ENCODE results near the gene TNFRSF12A. TPM values are rescaled to one million over a fixed set of nuclear protein-coding genes. Genes with fewer than 3 reads are reported as not detected.

The TNFRSF12A gene
- total and polyA plus RNA-seq, 2 of the 13 experiments (the other 11 are each of a cell fraction or from before 2014, with no cell fraction given), result 61.9 to 66.0 TPM

- no peak for TF ChIP-seq MBNL3 (CRISPR knock-in tag; conservative IDR thresholded peaks at IDR 0.05)
- TF ChIP-seq RAD21 (CRISPR knock-in tag; IDR thresholded peaks at IDR 0.05), result 0 out of 2 replicates have a peak, but pooled peaks have one; percentile 19
- no peak for TF ChIP-seq GLMP (CRISPR knock-in tag; IDR thresholded peaks at IDR 0.05; ENCODE audit: borderline replicate concordance)
- no peak for TF ChIP-seq ARNT (IDR thresholded peaks at IDR 0.05)
- TF ChIP-seq HDAC6 (IDR thresholded peaks at IDR 0.05; ENCODE audit: low read depth, low read length), result no peak
- TF ChIP-seq ELF4 (CRISPR knock-in tag; IDR thresholded peaks at IDR 0.05; ENCODE audit: borderline replicate concordance), result no peak
- no peak for TF ChIP-seq NONO (IDR thresholded peaks at IDR 0.05)
- 0 out of 2 replicates have a peak, but pooled peaks have one; percentile 24 for TF ChIP-seq NONO (CRISPR knock-in tag; conservative IDR thresholded peaks at IDR 0.05)
- TF ChIP-seq ZNF547 (CRISPR knock-in tag; IDR thresholded peaks at IDR 0.05), result 0 out of 2 replicates have a peak, but pooled peaks have one; percentile 48
- no peak for TF ChIP-seq HOXA5 (CRISPR knock-in tag; IDR thresholded peaks at IDR 0.05)
- TF ChIP-seq JARID2 (CRISPR knock-in tag; IDR thresholded peaks at IDR 0.05; ENCODE audit: insufficient replicate concordance), result no peak
- no peak for TF ChIP-seq GPBP1L1 (CRISPR knock-in tag; IDR thresholded peaks at IDR 0.05)
- TF ChIP-seq MAFG (CRISPR knock-in tag; IDR thresholded peaks at IDR 0.05), result no peak
- TF ChIP-seq ZKSCAN5 (CRISPR knock-in tag; IDR thresholded peaks at IDR 0.05), result no peak
- no peak for TF ChIP-seq FOXA1 (IDR thresholded peaks at IDR 0.05)
- no peak for TF ChIP-seq FOXA1 (CRISPR knock-in tag; IDR thresholded peaks at IDR 0.05)
- TF ChIP-seq ZNF782 (CRISPR knock-in tag; IDR thresholded peaks at IDR 0.05; ENCODE audit: borderline replicate concordance), result no peak
- no peak for TF ChIP-seq MTF1 (CRISPR knock-in tag; IDR thresholded peaks at IDR 0.05)
- no peak for TF ChIP-seq GLI4 (CRISPR knock-in tag; IDR thresholded peaks at IDR 0.05; ENCODE audit: borderline replicate concordance)
- TF ChIP-seq GFI1 (CRISPR knock-in tag; IDR thresholded peaks at IDR 0.05; ENCODE audit: borderline replicate concordance), result no peak
- TF ChIP-seq SIX4 (CRISPR knock-in tag; IDR thresholded peaks at IDR 0.05), result no peak
- peak; percentile 26; the same call in 1 of the 2 replicates for TF ChIP-seq ZC3H13 (CRISPR knock-in tag; IDR thresholded peaks at IDR 0.05)
- no peak for TF ChIP-seq TRIM22 (IDR thresholded peaks at IDR 0.05)
- TF ChIP-seq ZNF558 (CRISPR knock-in tag; IDR thresholded peaks at IDR 0.05; ENCODE audit: borderline replicate concordance), result no peak
- no peak for TF ChIP-seq ZNF577 (CRISPR knock-in tag; IDR thresholded peaks at IDR 0.05; ENCODE audit: borderline replicate concordance, low read depth)
- no peak for TF ChIP-seq MIXL1 (CRISPR knock-in tag; IDR thresholded peaks at IDR 0.05)
- TF ChIP-seq HINFP (CRISPR knock-in tag; IDR thresholded peaks at IDR 0.05; ENCODE audit: low read depth), result no peak
Measured at GRCh38 chr16:3013491-3013951, 6.6 kb upstream of the TNFRSF12A start (continued).

All from HepG2 (cell line).